ENCODE measurements around the gene CYLC2.

Gene CYLC2, protein sequence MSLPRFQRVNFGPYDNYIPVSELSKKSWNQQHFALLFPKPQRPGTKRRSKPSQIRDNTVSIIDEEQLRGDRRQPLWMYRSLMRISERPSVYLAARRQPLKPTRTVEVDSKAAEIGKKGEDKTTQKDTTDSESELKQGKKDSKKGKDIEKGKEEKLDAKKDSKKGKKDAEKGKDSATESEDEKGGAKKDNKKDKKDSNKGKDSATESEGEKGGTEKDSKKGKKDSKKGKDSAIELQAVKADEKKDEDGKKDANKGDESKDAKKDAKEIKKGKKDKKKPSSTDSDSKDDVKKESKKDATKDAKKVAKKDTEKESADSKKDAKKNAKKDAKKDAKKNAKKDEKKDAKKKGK

DNA sequence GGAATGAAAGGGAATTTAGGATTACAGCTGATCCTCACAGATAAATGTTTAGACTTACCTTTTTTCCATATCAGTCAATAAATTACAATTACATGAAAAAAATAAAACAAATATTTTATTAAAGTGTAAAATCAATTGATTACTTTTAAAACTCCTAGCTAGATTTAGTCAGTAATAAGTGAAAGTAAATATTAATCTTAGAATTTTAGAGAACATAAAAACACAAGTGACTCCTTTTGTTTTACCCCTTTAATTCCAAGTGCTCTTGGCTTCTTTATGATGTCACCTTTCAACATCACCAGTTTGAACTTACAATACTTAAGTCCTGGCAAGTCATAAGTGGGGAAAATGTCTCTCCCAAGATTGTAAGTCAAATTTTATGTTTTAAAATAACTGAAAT is at the start of gene CYLC2:
Gene CYLC2, plus strand, starts transcription at position 301 of the 400 bp plus-strand sequence. Its CDS starts 48 bp downstream, at position 349.
- DNase-seq, result no peak

DNA sequence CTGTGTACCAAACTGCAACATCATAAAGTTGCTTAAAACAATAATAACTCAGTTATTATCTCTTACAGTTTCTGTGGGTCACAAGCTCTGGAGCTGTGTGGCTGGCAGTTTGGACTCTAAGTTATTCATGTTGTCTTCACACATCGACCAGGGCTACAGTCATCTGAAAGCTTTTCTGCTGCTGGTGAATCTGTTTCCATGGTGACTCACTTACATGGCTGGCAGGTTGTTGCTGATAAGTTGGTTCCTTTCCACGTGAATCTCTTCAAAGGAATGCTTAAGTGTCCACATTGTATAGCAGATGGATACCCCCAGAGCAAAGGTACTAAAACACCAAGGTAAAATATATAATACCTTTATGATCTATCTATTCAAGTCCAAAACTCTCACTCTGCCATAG is 44.8 kb upstream of the CYLC2 start:
- no peak for DNase-seq

DNA sequence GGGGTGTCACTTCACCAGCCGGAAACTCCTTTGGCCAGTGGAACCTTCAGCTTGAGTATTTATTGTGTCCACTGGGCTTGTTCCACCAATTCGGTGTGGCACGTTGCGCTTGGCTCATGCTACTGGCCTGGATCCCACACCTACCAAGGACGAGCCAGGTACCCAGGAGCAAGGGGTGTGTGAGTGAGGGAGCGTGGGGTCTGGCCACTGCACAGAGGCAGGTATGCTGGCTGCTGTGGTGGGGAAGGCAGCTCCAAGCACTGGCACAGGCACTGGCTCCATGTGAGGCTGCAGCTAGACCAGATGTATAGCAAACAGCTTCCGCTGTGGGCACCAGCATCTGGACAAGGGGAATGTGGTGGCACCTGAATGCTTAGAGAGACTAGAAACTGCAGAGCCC is 28.1 kb upstream of the CYLC2 start:
- DNase-seq, result no peak

DNA sequence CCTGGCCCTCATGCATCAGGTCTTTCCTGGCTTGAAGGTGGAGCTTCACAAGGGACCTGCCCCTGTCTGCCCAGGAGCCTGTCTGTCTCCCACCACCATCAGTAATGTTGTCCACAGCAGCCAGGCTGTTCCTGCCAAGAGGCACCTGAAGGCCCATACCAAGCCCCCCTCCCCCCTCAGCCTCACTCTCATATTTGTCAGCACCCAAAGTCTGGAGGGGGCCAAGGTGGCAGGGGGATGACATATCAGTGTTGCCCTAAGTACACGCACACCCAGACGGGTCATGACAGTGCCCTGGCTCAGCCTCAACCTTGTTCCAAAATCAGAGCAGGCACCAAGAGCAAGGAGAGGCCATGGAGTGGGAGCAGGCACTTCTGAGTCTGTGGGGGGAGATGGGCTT is 27.2 kb upstream of the CYLC2 start:
- DNase-seq, result no peak

DNA sequence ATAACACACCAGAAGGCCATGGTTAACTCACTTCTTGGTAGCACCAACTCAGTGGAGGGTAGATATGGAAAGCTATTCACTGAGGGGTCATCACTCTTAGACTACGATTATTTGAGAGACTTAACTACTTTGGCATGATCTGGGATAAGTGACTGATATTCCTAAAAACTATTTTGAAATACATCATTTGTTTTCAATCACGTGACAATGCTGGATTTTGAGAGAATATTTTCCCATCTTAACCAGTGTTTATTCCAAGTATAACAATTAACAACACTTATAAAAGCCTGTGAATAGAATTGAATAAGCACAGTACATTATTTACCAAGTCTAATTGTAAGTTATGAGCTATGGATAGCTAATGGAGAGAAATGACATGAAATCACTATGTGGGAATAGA is 22.4 kb upstream of the CYLC2 start:
- no peak for DNase-seq

DNA sequence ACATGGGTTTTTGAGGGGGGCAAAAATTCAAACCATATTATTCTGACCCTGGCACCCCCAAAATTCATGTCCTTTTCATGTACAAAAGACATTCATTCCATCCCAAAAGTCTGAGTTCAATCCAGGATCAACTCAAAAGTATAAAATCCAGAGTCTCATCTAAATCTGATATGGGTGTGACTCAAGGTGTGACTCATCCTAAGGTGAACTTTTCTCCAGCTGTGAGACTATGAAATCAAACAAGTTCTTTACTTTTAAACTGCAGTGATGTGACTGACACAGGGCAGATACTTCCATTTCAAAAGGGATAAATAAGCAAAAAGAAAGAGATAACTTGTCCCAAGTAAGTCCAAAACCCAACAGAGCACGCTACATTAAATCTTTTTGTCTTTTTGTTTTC is 20.6 kb upstream of the CYLC2 start:
- no peak for DNase-seq

DNA sequence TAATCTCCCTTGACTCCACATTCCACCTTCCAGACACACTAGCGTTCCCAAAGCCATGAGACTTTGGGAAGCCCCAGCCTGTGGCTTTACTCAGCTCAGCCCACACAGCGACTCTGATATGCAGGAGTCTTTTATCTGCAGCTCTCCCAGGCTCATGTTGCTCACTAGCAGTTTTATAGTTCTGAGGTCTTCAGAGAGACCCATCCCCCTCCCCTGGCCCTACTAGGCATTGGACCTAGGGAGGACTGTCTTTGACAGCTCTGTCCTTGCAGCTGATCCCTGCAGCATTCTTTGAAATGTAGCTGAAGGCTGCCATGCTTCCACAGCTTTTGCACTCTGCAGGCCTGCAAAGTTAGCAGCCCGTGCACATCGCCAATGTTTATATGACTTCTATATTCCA is 19.9 kb upstream of the CYLC2 start:
- DNase-seq, result no peak

DNA sequence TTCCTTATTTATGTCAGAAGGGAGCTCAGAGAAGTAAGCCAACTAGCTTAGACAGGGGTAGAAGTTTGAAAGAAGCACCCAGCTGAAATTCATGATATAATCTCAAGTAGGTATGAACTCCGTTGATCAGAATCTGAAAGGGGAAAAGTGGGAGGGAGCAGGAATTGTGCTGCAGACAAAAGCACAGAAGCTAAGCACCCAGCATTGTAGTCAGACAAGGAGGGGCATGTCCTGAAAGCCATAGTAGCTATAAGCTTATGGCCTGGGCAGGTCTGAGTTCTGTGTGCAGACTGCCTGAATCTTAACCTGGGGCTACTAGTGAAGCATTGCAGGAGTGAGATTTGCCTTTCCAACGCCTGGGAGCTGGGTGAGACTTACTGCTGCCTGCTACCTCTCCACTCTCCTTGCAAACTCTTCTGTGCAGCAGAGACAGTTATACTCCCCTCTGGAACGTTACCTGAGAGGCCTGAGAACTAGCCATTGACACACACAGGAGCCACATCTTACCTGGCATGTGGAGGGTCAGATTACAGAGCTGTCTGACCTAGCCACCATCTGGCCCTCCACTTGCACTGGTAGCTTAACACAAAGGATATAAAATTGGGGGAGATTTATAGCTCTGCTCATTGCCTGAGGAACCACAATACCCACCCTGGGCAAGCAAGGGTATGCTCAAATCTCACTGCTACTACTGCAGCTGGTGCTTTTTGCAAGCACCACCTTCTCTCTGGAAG is 9.8 kb upstream of the CYLC2 start:
- no peak for DNase-seq

DNA sequence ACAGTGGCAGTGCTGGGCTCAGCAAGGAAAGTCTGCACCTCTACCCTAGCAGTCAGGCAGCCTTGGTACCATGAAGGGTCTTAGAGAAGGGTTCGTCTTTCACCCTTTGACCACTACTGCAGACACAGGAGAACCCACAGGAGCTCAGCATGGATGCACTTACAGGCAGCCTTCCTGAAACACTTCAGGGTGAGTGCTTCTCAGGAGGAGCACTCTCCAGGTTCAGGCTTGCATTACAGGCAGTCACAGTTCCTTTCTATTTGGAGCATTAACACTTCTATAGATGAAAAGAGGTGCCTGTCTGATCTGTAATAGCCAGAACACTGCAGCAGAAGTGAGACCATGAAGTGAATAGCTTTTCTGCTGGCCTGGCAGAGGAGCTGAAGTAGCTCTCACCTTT is 8.7 kb upstream of the CYLC2 start:
- no peak for DNase-seq

DNA sequence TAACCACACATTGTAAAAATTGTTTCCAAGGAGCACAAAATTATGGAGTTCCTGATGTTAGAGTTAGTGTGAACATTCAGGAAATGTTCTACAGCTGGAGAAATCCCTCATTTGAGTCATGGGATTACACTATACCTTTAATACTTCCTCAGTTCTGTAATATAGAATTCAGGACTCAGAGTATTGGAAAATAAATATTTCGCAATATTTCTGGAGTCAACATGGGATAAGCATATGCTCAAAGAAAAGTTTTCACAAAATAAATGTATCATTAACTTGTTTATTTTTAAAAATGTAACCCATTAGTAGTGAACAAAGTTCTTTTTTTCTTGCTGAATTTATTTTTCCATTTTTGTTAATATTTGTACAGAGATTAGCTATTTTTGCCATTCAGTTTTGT is 8.6 kb downstream of the CYLC2 start:
- no peak for DNase-seq

DNA sequence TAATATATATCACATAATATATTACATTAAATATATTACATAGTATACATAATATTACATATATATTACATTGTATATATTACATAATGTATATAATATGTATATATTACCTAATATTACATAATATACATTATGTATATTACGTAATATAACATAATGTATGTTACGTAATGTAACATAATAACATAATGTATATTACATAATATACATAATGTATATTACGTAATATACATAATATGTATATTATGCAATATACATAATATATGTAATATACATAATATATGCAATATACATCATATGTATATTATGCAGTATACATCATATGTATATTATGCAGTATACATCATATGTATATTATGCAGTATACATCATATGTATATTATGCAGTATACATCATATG is 19.1 kb downstream of the CYLC2 start:
- no peak for DNase-seq

DNA sequence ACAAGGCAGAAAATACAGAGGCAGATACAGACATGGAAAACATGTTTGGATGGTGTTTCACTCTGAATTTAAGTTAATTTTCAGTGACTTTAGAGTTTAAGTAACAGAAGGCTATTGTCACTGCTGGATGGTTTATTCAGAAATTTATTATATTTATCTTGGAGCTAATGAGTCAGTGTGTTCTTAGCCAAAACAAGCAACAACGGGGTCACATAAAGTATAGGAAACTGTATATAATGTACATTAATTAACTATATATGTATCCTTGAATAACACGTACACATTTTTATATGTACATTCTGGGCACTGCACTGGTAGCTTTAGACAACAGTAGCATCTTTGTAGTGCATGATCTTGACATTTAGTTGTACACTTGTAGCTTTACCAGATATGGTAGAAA is 30.7 kb downstream of the CYLC2 start:
- DNase-seq, result no peak

DNA sequence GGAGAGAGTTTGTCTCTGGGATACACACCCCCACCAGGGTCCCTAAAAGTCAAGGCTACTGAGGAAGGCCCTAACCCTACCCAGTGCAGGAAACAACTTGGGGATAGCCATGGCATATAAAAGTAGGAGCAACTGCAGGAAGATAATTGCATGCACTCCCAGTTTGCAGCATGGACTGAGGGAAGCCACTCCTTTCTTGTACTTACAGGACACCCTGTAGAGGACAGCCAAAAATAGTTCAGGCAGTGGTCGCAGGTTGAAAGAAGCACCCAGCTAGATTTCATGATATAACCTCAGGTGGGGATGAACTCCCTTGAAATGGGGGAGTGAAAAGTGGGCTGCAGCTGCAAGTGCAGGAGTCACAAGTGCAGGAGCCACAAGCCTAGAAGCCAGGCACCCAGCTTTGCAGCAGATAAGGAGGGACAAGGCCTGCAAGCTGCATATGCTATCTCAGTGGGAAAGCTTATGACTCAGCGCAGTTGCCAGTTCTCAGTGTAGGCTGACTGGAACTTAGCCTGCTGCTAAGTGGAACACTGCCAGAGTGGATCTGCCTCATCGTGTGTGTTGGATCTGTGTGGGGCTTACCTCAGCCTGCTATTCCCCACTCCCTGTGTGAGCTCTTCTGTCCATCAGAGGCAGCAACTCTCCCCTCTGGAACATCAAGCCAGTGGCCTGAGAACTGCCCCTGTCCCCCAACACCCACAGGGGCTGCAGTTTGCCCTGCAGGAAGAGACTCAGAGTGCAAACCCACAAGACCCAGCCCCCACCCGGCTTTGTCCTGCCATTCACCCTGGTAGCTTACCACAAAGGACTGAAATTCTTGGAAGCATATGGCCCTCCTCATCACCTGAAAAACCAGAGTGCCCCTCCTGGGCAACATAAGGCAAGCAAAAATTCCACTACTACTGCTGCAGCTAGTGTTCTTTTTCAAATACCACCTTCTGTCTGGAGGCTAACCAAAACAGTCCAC is 42.7 kb downstream of the CYLC2 start:
- no peak for DNase-seq

DNA sequence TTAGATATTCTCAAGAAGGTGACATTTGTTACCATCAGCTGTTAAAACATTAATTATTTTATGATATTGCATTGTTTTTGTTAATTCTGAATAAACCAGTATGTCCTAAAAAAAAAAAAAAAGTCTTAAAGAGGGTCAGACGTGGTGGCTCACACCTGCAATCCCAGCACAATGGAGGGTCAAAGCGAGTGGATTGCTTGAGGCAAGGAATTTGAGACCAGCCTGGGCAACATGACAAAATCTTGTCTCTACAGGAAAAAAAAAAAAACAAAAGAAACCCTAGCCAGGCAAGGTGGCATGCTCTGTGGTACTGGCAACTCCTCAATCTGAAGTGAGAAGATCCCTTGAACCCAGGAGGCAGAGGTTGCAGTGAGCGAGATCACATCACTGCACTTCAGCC is 46.8 kb downstream of the CYLC2 start:
- peak; percentile 5 for DNase-seq
